ENCODE results near the gene MYADM. TPM values are rescaled to one million over a fixed set of nuclear protein-coding genes. Genes with fewer than 3 reads are reported as not detected.

Gene MYADM
- total and polyA plus RNA-seq, 2 of the 13 experiments (the other 11 are each of a cell fraction or from before 2014, with no cell fraction given), result 19.9 to 38.1 TPM

DNA sequence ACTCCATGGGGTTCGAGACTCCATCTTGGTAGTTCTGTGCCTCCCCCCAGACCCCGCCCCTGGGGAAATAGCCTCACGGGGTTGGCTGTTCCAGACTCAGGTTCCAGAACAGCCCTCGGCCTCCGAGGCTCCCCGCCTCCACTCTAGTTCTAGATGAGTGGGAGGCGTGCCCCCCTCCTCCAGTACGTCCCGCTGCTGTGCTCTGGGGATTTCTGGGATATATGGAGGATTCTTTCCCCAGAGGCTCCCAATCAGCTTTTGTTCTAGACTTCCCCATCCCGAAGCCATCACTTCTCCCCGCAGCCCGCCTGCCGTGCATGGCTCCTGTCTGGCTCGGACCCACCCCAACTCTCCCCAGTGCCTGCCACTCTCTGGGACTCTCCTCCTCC lies 39.5 kb downstream of the MYADM start (continued):
- no peak for TF ChIP-seq ZNF790 (CRISPR knock-in tag; IDR thresholded peaks at IDR 0.05; ENCODE audit: borderline replicate concordance)
- no peak for TF ChIP-seq HNRNPLL (IDR thresholded peaks at IDR 0.05; ENCODE audit: low read depth, low read length, poor library complexity, severe bottlenecking)
- TF ChIP-seq ZNF124 (CRISPR knock-in tag; IDR thresholded peaks at IDR 0.05), result no peak

GRCh38 chr19:53907690-53908089 lies 40.0 kb downstream of the MYADM start:
- peaks cover 13 to 45% of the 10 kb centered on the region in 2 experiments for H3K27me3 ChIP-seq (ENCODE audit: control insufficient read depth in 1 of 2, insufficient read depth in 2 of 2, low read length in 2 of 2)
- in situ Hi-C loops (cut with HindIII; ENCODE audit: extremely low pct_ligation_motif_present, low pct_unique_long_range_greater_than_20kb), result loop anchor here (10.0 kb wide), 1 partner anchor 117 kb away; no protein-coding TSS in a partner anchor
- ChIA-PET CTCF (ENCODE audit: low intra/inter-chr PET ratio, low total read pairs) (interaction anchor here (1.9 kb wide), 1 partner anchor 123 kb away, joined by 13 read pairs; no protein-coding TSS in a partner anchor), POLR2A (no interaction called here)
- no peak for FAIRE-seq
- no peaks in the 10 kb centered on the region for H3K9me3 ChIP-seq (ENCODE audit: low read length)
- no peaks in the 10 kb centered on the region for H3K4me1 ChIP-seq (ENCODE audit: insufficient read depth, low read length)
- TF ChIP-seq ZNF317 (CRISPR knock-in tag; IDR thresholded peaks at IDR 0.05) (no peak), ZNF709 (CRISPR knock-in tag; IDR thresholded peaks at IDR 0.05) (no peak), ZNF160 (CRISPR knock-in tag; IDR thresholded peaks at IDR 0.05) (no peak), CENPT (CRISPR knock-in tag; IDR thresholded peaks at IDR 0.05; ENCODE audit: low read depth) (no peak), TP53 (CRISPR knock-in tag; conservative IDR thresholded peaks at IDR 0.05) (no peak)
- no peak overlapping the region for H3K9ac ChIP-seq (ENCODE audit: insufficient read depth, low read depth, low read length)
- H4K20me1 ChIP-seq (ENCODE audit: insufficient read depth, low read length), result peaks cover 7% of the 10 kb centered on the region; the same call in 1 of the 2 replicates
- DNase-seq (ENCODE audit: low spot score), result no peak
- H3K36me3 ChIP-seq (replicated peaks in 1 of 2; ENCODE audit: control insufficient read depth in 1 of 2, insufficient read depth in 2 of 2, low read length in 2 of 2), result no peaks in the 10 kb centered on the region
- WGBS (ENCODE audit: low lambda C conversion rate), result 47% methylated on average over 7 of the region's 17 CpGs
- ATAC-seq, result no peak
- H3K27ac ChIP-seq (ENCODE audit: extremely low read length, insufficient read depth, low read length), result no peak overlapping the region
- no peaks in the 10 kb centered on the region for H3K79me2 ChIP-seq (ENCODE audit: insufficient read depth, low read length)
- H2AFZ ChIP-seq (ENCODE audit: low read length), result no peak overlapping the region
- no peak overlapping the region; a peak in 1 of 6 replicates for H3K4me3 ChIP-seq (replicated peaks in 1 of 3; ENCODE audit: insufficient read depth in 1 of 3, low read depth in 2 of 3, low read length in 3 of 3)
- no TSS peak for BruUV-seq (replicated peaks)
- intact Hi-C loops (cut with micrococcal nuclease; ENCODE audit: unreplicated experiment), result loop anchor here (5.0 kb wide), 1 partner anchor 115 kb away; no protein-coding TSS in a partner anchor
- H3K4me2 ChIP-seq (ENCODE audit: low read depth, low read length), result no peak overlapping the region

Measured in HepG2 (cell line).